CD8-positive, alpha-beta memory T cell (primary cell): ENCODE results near the gene VSX2. TPM values are rescaled to one million over a fixed set of nuclear protein-coding genes. Genes with fewer than 3 reads are reported as not detected.

Experiments
- CTCF ChIA-PET: fragments of 350-600 bp; sonication (Branson Sonifier 250); formaldehyde crosslinking; loops from one replicate; lab custom pipeline; 2021; ENCODE audit warnings: antibody characterized with exemption; lab: Charles Lee
- POLR2A ChIA-PET: fragments of 350-600 bp; sonication (Branson Sonifier 250); formaldehyde crosslinking; loops from one replicate; lab custom pipeline; 2021; ENCODE audit warnings: antibody characterized with exemption; lab: Charles Lee
- DNase-seq, 5 donors: peaks; one replicate each; pipeline versions ENCODE4 v3.0.0 to v3.0.0-alpha.2; 2020 to 2022; ENCODE audit warnings: mixed read lengths in 1 of 5
- H3K27ac ChIP-seq: one replicate; pipeline ENCODE4 v1.7.0; 2013; ENCODE audit warnings: low read depth, mild to moderate bottlenecking, low read length, moderate library complexity
- H3K27me3 ChIP-seq: 2 replicates; pipeline ENCODE4 v1.7.0; 2013; ENCODE audit warnings: low read length, mild to moderate bottlenecking; ENCODE audit not compliant: insufficient read depth, poor library complexity, severe bottlenecking
- H3K36me3 ChIP-seq: 2 replicates; pipeline ENCODE4 v1.7.0; 2013; ENCODE audit warnings: mild to moderate bottlenecking, low read length, moderate library complexity; ENCODE audit not compliant: insufficient read depth
- H3K4me1 ChIP-seq: 2 replicates; pipeline ENCODE4 v1.7.0; 2013; ENCODE audit warnings: mild to moderate bottlenecking, low read length, moderate library complexity; ENCODE audit not compliant: insufficient read depth
- H3K4me3 ChIP-seq: 2 replicates; pipeline ENCODE4 v1.7.0; 2013; ENCODE audit warnings: mild to moderate bottlenecking, low read length
- H3K9me3 ChIP-seq: 2 replicates; pipeline ENCODE4 v1.7.0; 2013; ENCODE audit warnings: mild to moderate bottlenecking, low read length
- H3K27ac Mint-ChIP-seq, 8 donors: one replicate each; pipeline ENCODE4 v1.8.0; 2020 to 2021; ENCODE audit warnings: mixed read lengths in 8 of 8, mild to moderate bottlenecking in 6 of 8, inconsistent platforms in 3 of 8, moderate library complexity in 3 of 8
- H3K27me3 Mint-ChIP-seq, 2 donors: one replicate each; pipeline ENCODE4 v1.8.0; 2020 to 2021; ENCODE audit warnings: mixed read lengths in 2 of 2, mild to moderate bottlenecking in 1 of 2, moderate library complexity in 1 of 2
- H3K36me3 Mint-ChIP-seq, 3 donors: one replicate each; pipeline ENCODE4 v1.8.0; 2020 to 2021; ENCODE audit warnings: mixed read lengths in 3 of 3, inconsistent platforms in 1 of 3, mild to moderate bottlenecking in 1 of 3
- H3K4me1 Mint-ChIP-seq, 3 donors: one replicate each; pipeline ENCODE4 v1.8.0; 2020 to 2021; ENCODE audit warnings: mixed read lengths in 3 of 3, inconsistent platforms in 1 of 3, mild to moderate bottlenecking in 1 of 3
- H3K4me3 Mint-ChIP-seq, 7 donors: one replicate each; pipeline ENCODE4 v1.8.0; 2020 to 2021; ENCODE audit warnings: mixed read lengths in 7 of 7, mild to moderate bottlenecking in 6 of 7, moderate library complexity in 4 of 7, inconsistent platforms in 2 of 7
- H3K9me3 Mint-ChIP-seq, 5 donors: one replicate each; pipeline ENCODE4 v1.8.0; 2020 to 2022; ENCODE audit warnings: mixed read lengths in 5 of 5, mild to moderate bottlenecking in 3 of 5, moderate library complexity in 2 of 5, inconsistent platforms in 1 of 5
- polyA plus RNA-seq: library from polyadenylated mRNA; unstranded; fragments of 300-500 nt; fragmentation: Illumina TruSeq; gene quantifications from one replicate; pipeline ENCODE4 v1.2.3, GENCODE V29; 2021
- total RNA-seq, 2 experiments: library from RNA; stranded (reverse); gene quantifications; one replicate each; pipeline ENCODE4 v1.2.3, GENCODE V29; 2021

The VSX2 gene
- total and polyA plus RNA-seq, 3 experiments from 2014 or later, result not detected

- POLR2A ChIA-PET, result no interaction called here
- Mint-ChIP-seq H3K27ac (no peak overlapping the region), H3K27me3 (peaks cover 8 to 19% of the 10 kb centered on the region in 2 donors), H3K4me1 (peaks cover 0 to 5% (median 0%) of the 10 kb centered on the region in 3 donors), H3K4me3 (peak overlapping the region in 6 of 7 donors; percentile 43 to 70 (median 58)), H3K9me3 (no peaks in the 10 kb centered on the region), H3K36me3 (no peaks in the 10 kb centered on the region)
- DNase-seq, result peak; percentile 48 to 75 (median 58)
- H3K36me3 ChIP-seq, result no peaks in the 10 kb centered on the region
- CTCF ChIA-PET, result interaction anchor here (1.0 to 1.6 kb wide), 5 partner anchors 8 to 105 kb away, joined by 3 to 4 read pairs (median 3); no protein-coding TSS in a partner anchor
- no peak overlapping the region for H3K27ac ChIP-seq
- no peaks in the 10 kb centered on the region for H3K9me3 ChIP-seq
- no peaks in the 10 kb centered on the region for H3K4me1 ChIP-seq
- peaks cover 9% of the 10 kb centered on the region for H3K27me3 ChIP-seq
- peak overlapping the region; percentile 47 for H3K4me3 ChIP-seq
Measured at GRCh38 chr14:74217672-74218448, 21.4 kb upstream of the VSX2 start.

- no peaks in the 10 kb centered on the region for H3K36me3 Mint-ChIP-seq
- H3K27ac ChIP-seq, result no peak overlapping the region
- H3K9me3 ChIP-seq, result no peaks in the 10 kb centered on the region
- peaks cover 10 to 19% of the 10 kb centered on the region in 2 donors for H3K27me3 Mint-ChIP-seq
- H3K4me3 Mint-ChIP-seq, result peak overlapping the region in 1 of 7 donors; percentile 26
- H3K4me1 ChIP-seq, result no peaks in the 10 kb centered on the region
- H3K36me3 ChIP-seq, result no peaks in the 10 kb centered on the region
- no peak overlapping the region for H3K27ac Mint-ChIP-seq
- H3K4me3 ChIP-seq, result no peak overlapping the region
- no peaks in the 10 kb centered on the region for H3K9me3 Mint-ChIP-seq
- DNase-seq, result no peak
- ChIA-PET POLR2A (no interaction called here), CTCF (interaction anchor here (1.0 to 1.6 kb wide), 4 partner anchors 8 to 39 kb away, joined by 3 to 4 read pairs (median 3); no protein-coding TSS in a partner anchor)
- peaks cover 0 to 5% (median 0%) of the 10 kb centered on the region in 3 donors for H3K4me1 Mint-ChIP-seq
- peaks cover 9% of the 10 kb centered on the region for H3K27me3 ChIP-seq
Measured at GRCh38 chr14:74218462-74218861, 20.8 kb upstream of the VSX2 start.

- H3K36me3 Mint-ChIP-seq, result no peaks in the 10 kb centered on the region
- CTCF ChIA-PET, result interaction anchor here (1.2 to 1.6 kb wide), 4 partner anchors 9 to 38 kb away, joined by 3 to 4 read pairs (median 3); no protein-coding TSS in a partner anchor
- no peaks in the 10 kb centered on the region for H3K9me3 Mint-ChIP-seq
- no peak for DNase-seq
- POLR2A ChIA-PET, result no interaction called here
- H3K4me1 Mint-ChIP-seq, result peaks cover 0 to 5% (median 0%) of the 10 kb centered on the region in 3 donors
- H3K27me3 Mint-ChIP-seq, result peaks cover 13 to 28% of the 10 kb centered on the region in 2 donors
- peaks cover 9% of the 10 kb centered on the region for H3K27me3 ChIP-seq
- no peak overlapping the region for H3K4me3 ChIP-seq
- no peak overlapping the region for H3K27ac ChIP-seq
- no peaks in the 10 kb centered on the region for H3K4me1 ChIP-seq
- H3K36me3 ChIP-seq, result no peaks in the 10 kb centered on the region
- no peaks in the 10 kb centered on the region for H3K9me3 ChIP-seq
- no peak overlapping the region for H3K27ac Mint-ChIP-seq
- H3K4me3 Mint-ChIP-seq, result no peak overlapping the region
Measured at GRCh38 chr14:74219277-74220205, 19.7 kb upstream of the VSX2 start.

- H3K36me3 ChIP-seq, result no peaks in the 10 kb centered on the region
- peaks cover 0 to 5% (median 0%) of the 10 kb centered on the region in 3 donors for H3K4me1 Mint-ChIP-seq
- H3K36me3 Mint-ChIP-seq, result no peaks in the 10 kb centered on the region
- no peaks in the 10 kb centered on the region for H3K9me3 Mint-ChIP-seq
- no peak for DNase-seq
- H3K4me3 ChIP-seq, result no peak overlapping the region
- ChIA-PET POLR2A (no interaction called here), CTCF (no interaction called here)
- no peaks in the 10 kb centered on the region for H3K9me3 ChIP-seq
- H3K27ac ChIP-seq, result no peak overlapping the region
- no peak overlapping the region for H3K27ac Mint-ChIP-seq
- no peaks in the 10 kb centered on the region for H3K4me1 ChIP-seq
- peaks cover 13 to 34% of the 10 kb centered on the region in 2 donors for H3K27me3 Mint-ChIP-seq
- peaks cover 9% of the 10 kb centered on the region for H3K27me3 ChIP-seq
- H3K4me3 Mint-ChIP-seq, result no peak overlapping the region
Measured at GRCh38 chr14:74220991-74221390, 18.3 kb upstream of the VSX2 start.

- Histone ChIP-seq H3K36me3 (no peaks in the 10 kb centered on the region), H3K27me3 (peaks cover 9% of the 10 kb centered on the region), H3K9me3 (no peaks in the 10 kb centered on the region), H3K4me1 (no peaks in the 10 kb centered on the region), H3K4me3 (no peak overlapping the region), H3K27ac (no peak overlapping the region)
- Mint-ChIP-seq H3K9me3 (no peaks in the 10 kb centered on the region), H3K27me3 (peaks cover 13 to 35% of the 10 kb centered on the region in 2 donors), H3K36me3 (no peaks in the 10 kb centered on the region), H3K4me3 (no peak overlapping the region), H3K27ac (peak overlapping the region in 1 of 8 donors; percentile 43), H3K4me1 (peaks cover 0 to 5% (median 0%) of the 10 kb centered on the region in 3 donors)
- ChIA-PET CTCF (interaction anchor here (1.0 kb wide), 1 partner anchor 9 kb away, joined by 6 read pairs; no protein-coding TSS in a partner anchor), POLR2A (no interaction called here)
- no peak for DNase-seq
Measured at GRCh38 chr14:74221741-74222140, 17.5 kb upstream of the VSX2 start.

- Mint-ChIP-seq H3K27me3 (peaks cover 11 to 45% of the 10 kb centered on the region in 2 donors), H3K27ac (peak overlapping the region in 1 of 8 donors; percentile 60), H3K4me1 (no peaks in the 10 kb centered on the region), H3K4me3 (no peak overlapping the region), H3K36me3 (no peaks in the 10 kb centered on the region), H3K9me3 (no peaks in the 10 kb centered on the region)
- no peaks in the 10 kb centered on the region for H3K4me1 ChIP-seq
- no peak overlapping the region for H3K27ac ChIP-seq
- no peaks in the 10 kb centered on the region for H3K36me3 ChIP-seq
- ChIA-PET CTCF (no interaction called here), POLR2A (no interaction called here)
- no peaks in the 10 kb centered on the region for H3K9me3 ChIP-seq
- no peak overlapping the region for H3K4me3 ChIP-seq
- H3K27me3 ChIP-seq, result peaks cover 7% of the 10 kb centered on the region
- no peak for DNase-seq
Measured at GRCh38 chr14:74223016-74223415, 16.2 kb upstream of the VSX2 start.

GRCh38 chr14:74231784-74232183 lies 7.5 kb upstream of the VSX2 start:
- H3K4me3 Mint-ChIP-seq, result no peak overlapping the region
- Histone ChIP-seq H3K27ac (no peak overlapping the region), H3K36me3 (no peaks in the 10 kb centered on the region), H3K9me3 (no peaks in the 10 kb centered on the region), H3K4me3 (no peak overlapping the region), H3K27me3 (peaks cover 3% of the 10 kb centered on the region), H3K4me1 (no peaks in the 10 kb centered on the region)
- peaks cover 38 to 67% of the 10 kb centered on the region in 2 donors for H3K27me3 Mint-ChIP-seq
- CTCF ChIA-PET, result interaction anchor here (1.2 to 1.8 kb wide), 3 partner anchors 10 to 20 kb away, joined by 3 to 6 read pairs (median 4); no protein-coding TSS in a partner anchor
- no peak for DNase-seq
- POLR2A ChIA-PET, result no interaction called here
- no peaks in the 10 kb centered on the region for H3K36me3 Mint-ChIP-seq
- H3K27ac Mint-ChIP-seq, result no peak overlapping the region
- H3K4me1 Mint-ChIP-seq, result no peaks in the 10 kb centered on the region
- peaks cover 3 to 16% (median 5%) of the 10 kb centered on the region in 5 donors for H3K9me3 Mint-ChIP-seq
